Mesenteric fat pad (tissue), 1 donor: Measurements from ENCODE around the gene SBDS. TPM values are rescaled to one million over a fixed set of nuclear protein-coding genes. Genes with fewer than 3 reads are reported as not detected.
"Not testable (repeated sequence)": the region's sequence is repeated elsewhere in the genome, so short reads cannot be mapped to it uniquely, and the experiment has no call there.

Experiments used
- DNase-seq: peaks from one replicate; pipeline ENCODE4 v3.0.0-alpha.2; 2020; ENCODE audit warnings: low spot score
- long read RNA-seq: library from polyadenylated mRNA; unstranded; transcript quantifications from one replicate; pipeline ENCODE4 v2.0.0, GENCODE V29; 2020
- total RNA-seq: library from RNA; stranded (reverse); fragmentation: NEBNext Ultra II Directional; extraction: Animal tissue kit (Norgen Biotek cat#: 25700); gene quantifications from one replicate; pipeline ENCODE4 v1.2.1, GENCODE V29; 2021
- donor health status: DM: yes; HTN: yes; CAD: no.

SBDS gene
- 189 TPM for total RNA-seq
- long read RNA-seq, transcript SBDS-201 (5 exons, 1,631 nt) = major isoform, 660 of 721 reads
- long read RNA-seq, partial matches to known transcripts = 35 of 721 reads
- long read RNA-seq, other reads (novel, unspliced or antisense) = 24 of 721 reads

- DNase-seq = peak; percentile 96
Measured at GRCh38 chr7:66995050-66995776, at the start of gene SBDS. SBDS (minus strand) TSS chr7:66995586; CDS start chr7:66995417, 169 bp downstream.

GRCh38 chr7:67043559-67043930, 48.2 kb upstream of the SBDS start:
- not testable (repeated sequence) for DNase-seq

GRCh38 chr7:67042781-67043558, 47.6 kb upstream of the SBDS start:
- not testable (repeated sequence) for DNase-seq

- not testable (repeated sequence) for DNase-seq
Measured at GRCh38 chr7:67040832-67041231, 45.4 kb upstream of the SBDS start.

GRCh38 chr7:67036432-67037395, 41.3 kb upstream of the SBDS start:
- DNase-seq = not testable (repeated sequence)

DNA sequence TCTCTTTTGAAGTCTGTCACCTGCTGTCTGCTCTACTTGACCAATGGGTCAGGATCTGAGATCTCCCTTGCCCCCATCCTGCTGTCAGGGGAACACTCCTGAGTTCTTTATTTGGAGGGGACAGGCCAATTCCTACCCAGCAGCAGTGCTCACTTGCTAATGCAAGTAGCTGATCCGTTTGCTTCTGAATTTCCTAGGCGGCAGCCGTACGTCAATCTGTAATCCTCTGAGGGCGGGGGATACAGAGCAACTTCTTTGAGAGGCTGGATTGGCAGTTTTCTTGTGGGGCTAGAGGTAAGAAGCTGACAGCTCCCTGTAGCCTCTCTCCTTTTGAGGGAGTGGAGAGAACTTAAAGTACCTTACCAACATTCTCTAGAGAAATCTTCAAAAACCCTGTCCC, 37.9 kb upstream of the SBDS start:
- no peak for DNase-seq

GRCh38 chr7:67031685-67032084, 36.3 kb upstream of the SBDS start:
- not testable (repeated sequence) for DNase-seq

- not testable (repeated sequence) for DNase-seq
Measured at GRCh38 chr7:67025459-67025858, 30.1 kb upstream of the SBDS start.

GRCh38 chr7:67022511-67022910, 27.1 kb upstream of the SBDS start:
- DNase-seq = no peak

DNA sequence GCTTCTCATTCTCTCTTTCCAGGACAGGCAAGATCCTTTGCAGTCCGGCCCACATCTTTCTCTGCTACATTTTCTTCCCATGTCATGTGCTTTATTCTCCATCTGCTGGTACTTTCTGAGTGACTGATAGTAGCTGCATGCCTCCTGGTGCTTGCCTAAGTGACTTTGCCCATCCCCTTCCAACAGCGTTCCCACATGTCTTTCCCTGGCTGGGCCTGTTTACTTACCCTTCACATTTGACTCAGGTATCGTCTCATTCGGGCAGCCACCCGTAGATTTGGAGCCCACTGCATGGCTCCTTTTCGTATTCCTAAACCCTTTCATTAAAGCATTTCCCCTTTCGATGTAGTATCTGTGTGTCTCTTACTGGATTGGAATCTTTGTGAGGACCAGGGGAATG, 25.9 kb upstream of the SBDS start:
- DNase-seq = no peak

DNA sequence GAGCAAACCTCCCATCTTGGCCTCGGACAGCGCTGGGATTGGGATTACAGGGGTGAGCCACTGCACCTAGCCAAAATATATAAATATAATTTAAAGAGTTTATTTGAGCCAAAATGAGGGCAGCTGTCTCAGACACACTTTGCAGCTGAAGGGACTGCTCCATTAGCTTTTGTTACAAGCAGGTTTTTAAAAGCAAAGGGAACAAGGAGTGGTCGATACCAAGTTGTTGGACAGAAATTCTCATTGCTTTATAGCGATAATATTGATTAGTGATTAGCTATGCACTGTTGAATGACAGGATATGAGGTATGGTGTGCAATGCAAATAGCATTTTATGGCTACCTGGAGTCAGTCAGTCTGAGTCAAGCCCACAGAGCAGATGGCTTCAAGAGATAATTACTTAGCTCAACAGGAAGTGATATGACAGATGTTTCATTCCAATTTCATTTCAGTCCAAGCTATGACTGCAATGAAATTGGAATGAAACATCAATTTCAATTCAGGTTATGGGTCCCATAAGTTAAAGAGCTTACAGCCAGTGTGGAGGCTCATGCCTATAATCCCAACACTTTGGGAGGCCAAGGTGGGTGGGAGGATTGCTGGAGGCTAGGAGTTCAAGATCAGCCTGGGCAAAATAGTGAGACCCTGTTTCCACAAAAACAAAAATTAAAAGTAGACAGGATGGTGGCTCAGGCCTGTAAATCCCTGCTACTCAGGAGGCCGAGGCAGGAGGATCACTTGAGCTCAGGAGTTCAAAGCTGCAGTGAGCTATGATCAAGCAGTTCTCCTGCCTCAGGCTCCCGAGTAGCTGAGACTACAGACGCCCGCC, 24.4 kb upstream of the SBDS start:
- DNase-seq = no peak

DNA sequence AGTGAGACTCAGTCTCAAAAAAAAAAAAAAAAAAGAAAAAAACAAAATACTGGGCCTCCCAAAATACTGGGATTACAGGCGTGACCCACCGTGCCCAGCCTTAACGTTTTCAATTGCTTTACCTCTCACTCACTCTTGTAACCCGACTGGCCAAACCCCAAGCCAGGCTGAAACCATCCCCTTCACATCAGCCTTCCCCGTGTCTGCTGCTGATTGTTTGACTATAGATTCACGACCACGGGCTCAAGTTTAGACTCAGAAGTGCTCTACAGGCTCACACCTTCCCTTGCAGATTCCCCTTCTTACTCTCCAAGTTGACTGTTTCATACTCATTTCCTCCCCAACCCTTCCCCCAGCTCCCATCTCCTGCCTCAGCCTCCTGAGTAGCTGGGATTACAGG, 23.6 kb upstream of the SBDS start:
- no peak for DNase-seq

GRCh38 chr7:67017971-67018370, 22.6 kb upstream of the SBDS start:
- not testable (repeated sequence) for DNase-seq

- DNase-seq = not testable (repeated sequence)
Measured at GRCh38 chr7:67014076-67014622, 18.8 kb upstream of the SBDS start.

DNA sequence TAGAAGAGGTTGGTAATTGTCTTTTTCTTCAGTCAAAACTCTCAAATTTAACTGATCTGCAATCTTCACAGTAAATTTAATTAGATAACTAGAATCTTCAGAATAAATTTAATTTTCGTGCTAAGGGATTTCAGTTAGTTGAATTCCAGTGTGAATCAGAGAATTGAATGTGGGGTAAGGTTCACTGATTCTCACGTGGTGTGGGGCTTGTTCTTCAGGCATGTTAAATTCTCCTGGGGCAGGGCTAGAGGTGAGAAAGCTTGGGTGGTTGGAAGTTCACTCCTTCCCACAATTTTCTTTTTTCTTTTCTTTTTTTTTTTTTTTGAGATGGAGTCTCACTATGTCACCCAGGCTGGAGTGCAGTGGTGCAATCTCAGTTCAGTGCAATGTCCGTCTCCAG, 14.3 kb upstream of the SBDS start:
- DNase-seq = not testable (repeated sequence)

- DNase-seq = no peak
Measured at GRCh38 chr7:67008260-67008659, 12.9 kb upstream of the SBDS start.

GRCh38 chr7:67006965-67007364, 11.6 kb upstream of the SBDS start:
- DNase-seq = no peak

- DNase-seq = not testable (repeated sequence)
Measured at GRCh38 chr7:67004145-67004544, 8.8 kb upstream of the SBDS start.

- DNase-seq = not testable (repeated sequence)
Measured at GRCh38 chr7:67000601-67001258, 5.3 kb upstream of the SBDS start.
